ENCODE data around the gene MAP3K19. TPM values are rescaled to one million over a fixed set of nuclear protein-coding genes. Genes with fewer than 3 reads are reported as not detected.
"Not testable (repeated sequence)": the region's sequence is repeated elsewhere in the genome, so short reads cannot be mapped to it uniquely, and the experiment has no call there.

The MAP3K19 gene
- total RNA-seq, 1 experiment from 2014 or later, result not detected

GRCh38 chr2:134973241-134974138, 73.8 kb downstream of the MAP3K19 start:
- no peaks in the 10 kb centered on the region for H3K36me3 ChIP-seq (ENCODE audit: low read depth, low read length)
- CTCF ChIA-PET, result no interaction called here
- H3F3A ChIP-seq (ENCODE audit: low read length, unreplicated experiment), result no peaks in the 10 kb centered on the region

GRCh38 chr2:134967166-134967565, 80.1 kb downstream of the MAP3K19 start:
- H3K9me3 ChIP-seq (ENCODE audit: low read length); H2AFZ ChIP-seq (ENCODE audit: low read length); H4K20me1 ChIP-seq (ENCODE audit: low read length); H3K4me2 ChIP-seq (ENCODE audit: low read length); H3K9ac ChIP-seq (ENCODE audit: low read length); ATAC-seq; intact Hi-C loops (cut with micrococcal nuclease); H3K4me3 ChIP-seq (ENCODE audit: low read length); H3K36me3 ChIP-seq (ENCODE audit: low read depth, low read length); H3F3A ChIP-seq (ENCODE audit: low read length, unreplicated experiment); DNase-seq; H3K79me2 ChIP-seq (ENCODE audit: low read length); H3K4me1 ChIP-seq (ENCODE audit: insufficient read depth, low read length); H3K9me2 ChIP-seq (replicated peaks; ENCODE audit: low read length); CTCF ChIA-PET; POLR2A ChIA-PET (ENCODE audit: unreplicated experiment); H3K27ac ChIP-seq (ENCODE audit: low read length); BruUV-seq (replicated peaks); H3K27me3 ChIP-seq (ENCODE audit: low read length): not testable (repeated sequence)

More at GRCh38 chr2:134973241-134974138, 73.8 kb downstream of the MAP3K19 start:
- Histone ChIP-seq H3K9me2 (replicated peaks; ENCODE audit: low read length) (no peaks in the 10 kb centered on the region), H3K27ac (ENCODE audit: low read length) (no peak overlapping the region), H3K79me2 (ENCODE audit: low read length) (no peaks in the 10 kb centered on the region), H3K27me3 (ENCODE audit: low read length) (no peaks in the 10 kb centered on the region), H3K4me2 (ENCODE audit: low read length) (no peak overlapping the region), H2AFZ (ENCODE audit: low read length) (no peak overlapping the region), H3K4me1 (ENCODE audit: insufficient read depth, low read length) (no peaks in the 10 kb centered on the region), H3K9me3 (ENCODE audit: low read length) (0 out of 2 replicates have a peak, but pooled peaks cover 4% of the 10 kb centered on the region), H3K9ac (ENCODE audit: low read length) (no peak overlapping the region), H3K4me3 (ENCODE audit: low read length) (no peak overlapping the region), H4K20me1 (ENCODE audit: low read length) (no peaks in the 10 kb centered on the region)
- TF ChIP-seq EZH2phosphoT487 (IDR thresholded peaks at IDR 0.05; ENCODE audit: borderline replicate concordance, low read length) (no peak), EZH2 (IDR thresholded peaks at IDR 0.05; ENCODE audit: low read length, unreplicated experiment) (no peak)
- TF ChIP-seq, protein P1, sequence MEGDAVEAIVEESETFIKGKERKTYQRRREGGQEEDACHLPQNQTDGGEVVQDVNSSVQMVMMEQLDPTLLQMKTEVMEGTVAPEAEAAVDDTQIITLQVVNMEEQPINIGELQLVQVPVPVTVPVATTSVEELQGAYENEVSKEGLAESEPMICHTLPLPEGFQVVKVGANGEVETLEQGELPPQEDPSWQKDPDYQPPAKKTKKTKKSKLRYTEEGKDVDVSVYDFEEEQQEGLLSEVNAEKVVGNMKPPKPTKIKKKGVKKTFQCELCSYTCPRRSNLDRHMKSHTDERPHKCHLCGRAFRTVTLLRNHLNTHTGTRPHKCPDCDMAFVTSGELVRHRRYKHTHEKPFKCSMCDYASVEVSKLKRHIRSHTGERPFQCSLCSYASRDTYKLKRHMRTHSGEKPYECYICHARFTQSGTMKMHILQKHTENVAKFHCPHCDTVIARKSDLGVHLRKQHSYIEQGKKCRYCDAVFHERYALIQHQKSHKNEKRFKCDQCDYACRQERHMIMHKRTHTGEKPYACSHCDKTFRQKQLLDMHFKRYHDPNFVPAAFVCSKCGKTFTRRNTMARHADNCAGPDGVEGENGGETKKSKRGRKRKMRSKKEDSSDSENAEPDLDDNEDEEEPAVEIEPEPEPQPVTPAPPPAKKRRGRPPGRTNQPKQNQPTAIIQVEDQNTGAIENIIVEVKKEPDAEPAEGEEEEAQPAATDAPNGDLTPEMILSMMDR (conservative IDR thresholded peaks at IDR 0.05; ENCODE audit: low read depth, low read length), result no peak
- intact Hi-C loops (cut with micrococcal nuclease), result no loop called here
- BruUV-seq (replicated peaks), result no TSS peak
- POLR2A ChIA-PET (ENCODE audit: unreplicated experiment), result no interaction called here
- ATAC-seq, result no peak
- no peak for DNase-seq

DNA sequence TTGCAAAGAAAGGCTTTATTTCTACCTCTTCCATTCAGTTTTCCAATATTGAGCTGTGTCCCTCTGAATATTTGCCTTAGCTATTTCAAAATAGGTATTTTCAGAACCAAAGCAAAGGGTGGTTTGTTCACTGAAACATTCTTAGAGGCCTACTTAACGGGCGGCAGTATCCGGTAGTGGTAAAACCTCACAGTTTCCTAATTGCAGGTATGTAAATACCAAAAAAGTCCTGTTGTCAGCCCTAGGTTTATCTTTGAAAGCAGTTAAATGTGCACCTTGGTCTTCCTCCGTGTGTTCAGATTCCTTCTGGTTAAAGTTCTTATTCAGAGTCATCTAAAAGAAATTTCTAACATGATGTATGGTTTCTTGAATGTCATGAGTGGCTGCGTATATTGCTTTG, 89.8 kb downstream of the MAP3K19 start:
- H3K79me2 ChIP-seq (ENCODE audit: low read length), result no peaks in the 10 kb centered on the region
- no peak for ATAC-seq
- H3K4me2 ChIP-seq (ENCODE audit: low read length), result no peak overlapping the region
- H3F3A ChIP-seq (ENCODE audit: low read length, unreplicated experiment), result no peaks in the 10 kb centered on the region
- POLR2A ChIA-PET (ENCODE audit: unreplicated experiment), result no interaction called here
- no peak overlapping the region for H2AFZ ChIP-seq (ENCODE audit: low read length)
- no peaks in the 10 kb centered on the region for H3K9me2 ChIP-seq (replicated peaks; ENCODE audit: low read length)
- no peak overlapping the region for H3K9ac ChIP-seq (ENCODE audit: low read length)
- H4K20me1 ChIP-seq (ENCODE audit: low read length), result no peaks in the 10 kb centered on the region
- peaks cover 14% of the 10 kb centered on the region for H3K4me1 ChIP-seq (ENCODE audit: insufficient read depth, low read length)
- H3K27ac ChIP-seq (ENCODE audit: low read length), result no peak overlapping the region
- CTCF ChIA-PET, result no interaction called here
- TF ChIP-seq EZH2phosphoT487 (IDR thresholded peaks at IDR 0.05; ENCODE audit: borderline replicate concordance, low read length) (no peak), EZH2 (IDR thresholded peaks at IDR 0.05; ENCODE audit: low read length, unreplicated experiment) (no peak)
- TF ChIP-seq, protein P1 (conservative IDR thresholded peaks at IDR 0.05; ENCODE audit: low read depth, low read length), result no peak
- no peaks in the 10 kb centered on the region for H3K9me3 ChIP-seq (ENCODE audit: low read length)
- no peak overlapping the region for H3K4me3 ChIP-seq (ENCODE audit: low read length)
- intact Hi-C loops (cut with micrococcal nuclease), result no loop called here
- H3K27me3 ChIP-seq (ENCODE audit: low read length), result no peaks in the 10 kb centered on the region
- peaks cover 34% of the 10 kb centered on the region for H3K36me3 ChIP-seq (ENCODE audit: low read depth, low read length)
- BruUV-seq (replicated peaks), result no TSS peak
- DNase-seq, result no peak
